ENCODE measurements around the gene ZNF488. TPM values are rescaled to one million over a fixed set of nuclear protein-coding genes. Genes with fewer than 3 reads are reported as not detected.
"Not testable (repeated sequence)": the region's sequence is repeated elsewhere in the genome, so short reads cannot be mapped to it uniquely, and the experiment has no call there.

ZNF488 gene
- total and polyA plus RNA-seq, 8 donors, result 0.43 to 15.1 (median 0.62) TPM; not detected in 2

GRCh38 chr10:47418966-47419365, 34.9 kb upstream of the ZNF488 start:
- Histone ChIP-seq H3K27me3 (peaks cover 0 to 10% (median 0%) of the 10 kb centered on the region in 3 donors), H3K36me3 (no peaks in the 10 kb centered on the region), H3K9me3 (no peaks in the 10 kb centered on the region), H3K27ac (no peak overlapping the region), H3K4me3 (no peak overlapping the region), H3K4me1 (no peaks in the 10 kb centered on the region)
- 84 to 94% (median 88%) methylated on average over 4 of the region's 4 CpGs for WGBS, 5 donors
- no peak for TF ChIP-seq EP300 (IDR thresholded peaks at IDR 0.05)
- no peak for TF ChIP-seq POLR2AphosphoS5 (IDR thresholded peaks at IDR 0.05)
- TF ChIP-seq POLR2A (IDR thresholded peaks at IDR 0.05), result no peak
- TF ChIP-seq CTCF (IDR thresholded peaks at IDR 0.05), result no peak
- no peak for DNase-seq
- intact Hi-C loops (cut with DNase I; ENCODE audit: low total_unique reads), result no loop called here

- H3K27ac ChIP-seq, result no peak overlapping the region
- H3K36me3 ChIP-seq, result no peaks in the 10 kb centered on the region
- 84 to 92% (median 86%) methylated on average over 3 to 6 of the region's 6 CpGs for WGBS, 5 donors
- DNase-seq, result no peak
- no peaks in the 10 kb centered on the region for H3K9me3 ChIP-seq
- peaks cover 0 to 10% (median 0%) of the 10 kb centered on the region in 3 donors for H3K27me3 ChIP-seq
- no peaks in the 10 kb centered on the region for H3K4me1 ChIP-seq
- no peak overlapping the region for H3K4me3 ChIP-seq
- intact Hi-C loops (cut with DNase I; ENCODE audit: low total_unique reads), result no loop called here
- no peak for TF ChIP-seq POLR2A (IDR thresholded peaks at IDR 0.05)
- TF ChIP-seq EP300 (IDR thresholded peaks at IDR 0.05), result no peak
- no peak for TF ChIP-seq CTCF (IDR thresholded peaks at IDR 0.05)
- TF ChIP-seq POLR2AphosphoS5 (IDR thresholded peaks at IDR 0.05), result no peak
Observed at GRCh38 chr10:47418321-47418720, 34.2 kb upstream of the ZNF488 start.

GRCh38 chr10:47416305-47417218, 32.5 kb upstream of the ZNF488 start:
- H3K27ac ChIP-seq; intact Hi-C loops (cut with DNase I; ENCODE audit: low total_unique reads); H3K27me3 ChIP-seq; H3K36me3 ChIP-seq; H3K4me3 ChIP-seq; DNase-seq; H3K4me1 ChIP-seq; H3K9me3 ChIP-seq: not testable (repeated sequence)
- WGBS, 5 donors, result 87 to 96% (median 93%) methylated on average over 6 of the region's 6 CpGs

- Histone ChIP-seq H3K27ac (no peak overlapping the region), H3K4me3 (no peak overlapping the region), H3K27me3 (peaks cover 0 to 10% (median 0%) of the 10 kb centered on the region in 3 donors), H3K36me3 (no peaks in the 10 kb centered on the region), H3K9me3 (no peaks in the 10 kb centered on the region), H3K4me1 (no peaks in the 10 kb centered on the region)
- WGBS, 5 donors, result 87 to 95% (median 94%) methylated on average over 6 of the region's 6 CpGs
- TF ChIP-seq EP300 (IDR thresholded peaks at IDR 0.05), result no peak
- TF ChIP-seq POLR2A (IDR thresholded peaks at IDR 0.05), result no peak
- TF ChIP-seq CTCF (IDR thresholded peaks at IDR 0.05), result no peak
- TF ChIP-seq POLR2AphosphoS5 (IDR thresholded peaks at IDR 0.05), result no peak
- DNase-seq, result no peak
- intact Hi-C loops (cut with DNase I; ENCODE audit: low total_unique reads), result no loop called here
Observed at GRCh38 chr10:47415520-47416304, 31.6 kb upstream of the ZNF488 start.
